Hematopoietic multipotent progenitor cell treated with erythropoietin and hydrocortisone succinate and interleukin-3 and kit ligand, for 15 days (in vitro differentiated cells): ENCODE results near the gene OR4F6.
A peak's percentile ranks its signal among the peaks of the same experiment; 100 is the strongest.
"Not testable (repeated sequence)": the region's sequence is repeated elsewhere in the genome, so short reads cannot be mapped to it uniquely, and the experiment has no call there.

Experiments used
- DNase-seq: peaks from one replicate; pipeline ENCODE4 v3.0.0-alpha.2; 2015; ENCODE audit warnings: low spot score

The OR4F6 gene

GRCh38 chr15:101803209-101803608, at the start of gene OR4F6:
Gene OR4F6, plus strand, starts transcription at chr15:101803509. Its CDS starts 2,211 bp downstream, at chr15:101805720.
- DNase-seq: no peak

DNA sequence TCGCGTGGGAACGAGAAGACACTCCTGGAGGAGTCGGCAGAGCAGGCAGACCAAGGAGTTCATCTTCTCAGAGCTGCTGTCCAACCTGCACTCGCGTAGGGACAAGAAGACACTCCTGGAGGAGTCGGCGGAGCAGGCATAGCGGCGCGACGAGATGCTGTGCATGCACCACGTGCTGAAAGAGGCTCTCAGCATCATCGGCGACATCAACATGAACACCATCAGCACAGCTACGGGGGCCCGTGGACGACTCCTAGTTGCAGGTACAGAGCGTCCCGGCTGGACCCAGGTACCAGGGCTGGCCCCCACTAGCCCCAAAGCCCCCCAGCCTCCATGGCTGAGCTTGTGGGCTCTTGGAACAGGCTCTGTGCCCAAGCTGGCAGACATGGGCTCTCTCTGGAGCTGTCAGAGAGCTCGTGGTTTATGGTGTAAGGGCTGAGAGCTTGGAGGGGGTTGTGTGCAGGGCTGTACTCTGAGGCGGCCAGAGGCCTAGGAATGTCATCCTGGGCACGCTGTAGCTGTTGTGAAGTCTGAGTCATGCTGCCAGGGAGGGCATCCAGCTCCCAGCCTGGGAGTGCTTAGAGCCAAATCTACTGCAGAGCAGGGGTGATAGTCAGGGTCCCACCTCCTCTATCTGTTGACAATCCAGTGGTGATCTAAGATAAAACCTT, 38.5 kb upstream of the OR4F6 start:
- not testable (repeated sequence) for DNase-seq

DNA sequence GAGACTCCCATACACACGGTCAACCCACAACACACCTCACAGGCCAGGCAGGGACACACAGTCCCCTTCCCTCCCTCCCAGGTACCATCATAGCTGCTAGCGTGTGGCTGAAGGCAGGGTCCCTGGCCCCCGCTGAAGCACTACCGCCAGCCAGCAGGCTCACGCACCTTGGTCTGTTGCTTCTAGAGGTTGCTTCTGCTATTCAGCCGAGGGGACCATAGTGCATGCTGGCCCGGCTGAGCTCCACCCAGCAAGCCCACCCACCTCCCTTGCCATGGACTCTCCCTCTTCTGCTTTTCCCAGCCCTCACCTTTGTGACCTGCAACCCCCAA, 38.0 kb upstream of the OR4F6 start:
- DNase-seq: not testable (repeated sequence)

GRCh38 chr15:101765772-101766456, 37.4 kb upstream of the OR4F6 start:
- DNase-seq: no peak

DNA sequence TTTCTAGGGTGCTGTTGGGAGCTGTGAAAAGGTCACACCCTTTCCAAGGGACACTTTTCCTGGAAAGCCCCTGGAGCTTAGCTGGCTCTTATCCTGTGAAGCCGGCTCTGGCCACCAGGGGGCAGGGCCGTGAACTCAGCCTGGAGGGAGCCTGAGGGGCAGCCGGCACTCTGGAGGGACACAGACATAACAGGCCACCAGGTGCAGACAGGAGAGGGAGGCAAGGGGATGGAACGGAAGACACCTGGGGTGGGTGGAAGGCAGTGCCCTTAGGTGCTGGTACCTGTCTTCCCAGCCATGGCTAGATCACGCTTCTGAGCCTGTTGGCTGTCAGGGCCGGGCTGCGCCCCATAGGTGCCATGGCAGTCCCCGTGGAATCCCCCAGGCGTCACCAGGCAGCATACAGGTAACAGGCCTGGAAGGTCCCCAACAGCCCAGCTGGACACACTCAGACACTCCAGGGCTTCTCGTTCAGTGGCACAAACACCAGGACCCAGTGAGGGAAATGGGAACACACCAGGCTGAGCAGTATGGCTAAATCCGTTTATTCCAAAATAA, 36.1 kb upstream of the OR4F6 start:
- DNase-seq: not testable (repeated sequence)

GRCh38 chr15:101772921-101773320, 30.4 kb upstream of the OR4F6 start:
- DNase-seq: no peak

- DNase-seq: peak; percentile 6
Observed at GRCh38 chr15:101773496-101774100, 29.7 kb upstream of the OR4F6 start.

DNA sequence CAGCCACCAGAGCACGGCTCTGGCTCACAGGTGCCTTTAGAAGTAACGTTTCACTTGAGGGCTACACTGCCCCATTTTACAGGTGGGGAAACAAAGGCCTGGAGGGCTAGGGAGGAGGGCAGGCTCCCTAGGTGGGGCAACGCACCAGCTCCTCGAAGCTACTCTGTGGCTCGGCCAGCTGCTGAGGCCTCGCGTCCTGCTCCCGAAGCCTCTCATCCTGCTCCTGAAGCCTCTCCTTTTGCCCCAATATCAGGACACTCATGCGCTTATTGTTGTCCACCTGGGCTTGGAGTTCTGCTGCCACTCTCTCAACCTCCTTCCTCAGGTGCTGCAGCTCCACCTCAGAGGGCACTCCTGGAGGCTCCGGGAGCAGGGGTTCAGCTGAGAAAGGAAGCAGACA, 28.2 kb upstream of the OR4F6 start:
- no peak for DNase-seq

DNA sequence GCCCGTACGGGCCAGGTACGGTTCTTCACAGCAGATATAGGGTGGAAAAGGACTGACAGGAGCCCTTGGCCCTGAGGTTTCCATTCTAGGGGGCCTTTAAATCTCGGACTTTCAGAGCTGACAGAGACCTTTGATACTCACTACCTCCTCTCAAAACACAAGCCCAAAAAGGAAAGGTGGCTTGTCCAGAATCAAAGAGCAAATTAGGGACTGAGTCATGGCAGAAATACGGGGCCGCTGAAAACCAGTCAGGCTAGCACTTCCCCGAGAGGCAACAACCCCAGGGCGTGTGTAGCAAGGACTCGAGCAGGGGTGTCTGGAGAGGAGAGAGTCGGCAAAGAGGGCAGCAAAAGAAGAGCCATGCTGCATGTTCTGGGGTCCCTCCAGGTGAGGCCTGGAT, 24.7 kb upstream of the OR4F6 start:
- not testable (repeated sequence) for DNase-seq

GRCh38 chr15:101780225-101780624, 23.1 kb upstream of the OR4F6 start:
- not testable (repeated sequence) for DNase-seq

- DNase-seq: no peak
Observed at GRCh38 chr15:101781928-101782327, 21.4 kb upstream of the OR4F6 start.

DNA sequence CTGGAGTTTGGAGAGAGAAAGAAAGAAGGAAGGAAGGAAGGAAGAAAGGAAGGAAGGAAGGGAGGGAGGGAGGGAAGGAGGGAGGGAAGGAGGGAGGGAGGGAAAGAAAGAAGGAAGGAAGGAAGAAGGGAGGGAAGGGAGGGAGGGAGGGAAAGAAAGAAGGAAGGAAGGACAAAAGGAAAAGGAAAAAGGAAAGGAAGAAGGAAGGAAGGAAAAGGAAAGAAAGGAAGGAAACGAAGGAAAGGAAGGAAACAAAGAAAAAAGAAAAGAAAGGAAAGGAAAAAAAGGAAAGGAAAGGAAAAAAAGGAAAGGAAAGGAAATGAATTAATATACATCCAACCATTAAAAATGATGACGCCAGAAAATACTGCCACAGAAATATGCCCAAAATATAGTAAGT, 18.7 kb upstream of the OR4F6 start:
- no peak for DNase-seq

DNA sequence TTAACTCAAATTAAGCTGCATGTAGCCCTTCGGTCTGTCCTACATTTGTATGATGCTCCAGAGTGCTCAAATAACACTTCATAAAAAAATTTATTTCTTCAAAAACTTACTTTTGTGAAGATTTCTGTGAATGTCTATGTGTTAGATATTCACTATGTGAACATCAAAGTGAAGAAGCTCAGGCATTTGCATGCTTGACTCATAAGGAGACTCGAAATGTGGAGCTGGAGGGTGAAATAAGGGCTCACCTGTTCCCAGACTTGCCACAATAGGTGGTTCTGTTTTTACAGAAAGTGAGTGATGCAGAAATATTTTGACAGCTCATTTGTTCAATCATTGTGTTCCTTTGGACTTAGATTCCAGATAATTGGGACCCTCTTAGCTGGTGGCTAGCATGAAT, 16.9 kb upstream of the OR4F6 start:
- DNase-seq: not testable (repeated sequence)

- not testable (repeated sequence) for DNase-seq
Observed at GRCh38 chr15:101788001-101788400, 15.3 kb upstream of the OR4F6 start.

DNA sequence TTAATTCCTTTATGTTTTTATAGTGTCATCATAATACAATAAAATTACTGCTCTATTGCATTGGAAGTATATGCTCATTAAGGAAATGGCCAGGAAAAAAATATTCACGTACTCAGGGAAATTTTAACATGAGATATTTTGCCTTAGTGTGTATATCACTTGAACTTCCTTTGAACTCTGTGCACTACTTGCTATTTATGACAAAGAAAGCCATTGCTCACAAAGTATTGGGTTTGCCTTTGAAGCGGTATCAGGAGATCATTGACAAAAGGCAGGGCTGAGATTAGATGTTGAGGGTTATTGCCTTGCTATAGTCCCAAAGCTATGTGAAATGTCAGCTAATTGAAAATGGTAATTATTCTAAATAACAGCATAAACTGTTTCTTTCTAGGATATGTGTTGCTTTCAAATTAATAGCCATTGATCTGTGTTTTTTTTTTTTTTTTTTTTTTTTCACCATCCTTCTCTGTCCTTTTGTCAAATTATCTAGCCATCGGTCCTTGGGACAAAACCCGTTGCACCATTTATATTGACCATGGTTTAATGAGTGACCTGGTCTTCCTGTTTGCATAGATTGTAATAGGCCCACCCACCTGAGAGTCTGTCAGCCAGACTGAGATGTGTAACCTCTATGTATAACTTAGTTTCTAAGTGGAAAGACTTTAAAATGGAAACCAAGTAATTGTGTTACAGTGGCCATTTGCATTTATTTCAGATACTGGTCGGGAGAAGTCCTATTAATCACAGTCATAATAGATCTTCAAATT, 14.6 kb upstream of the OR4F6 start:
- DNase-seq: not testable (repeated sequence)

DNA sequence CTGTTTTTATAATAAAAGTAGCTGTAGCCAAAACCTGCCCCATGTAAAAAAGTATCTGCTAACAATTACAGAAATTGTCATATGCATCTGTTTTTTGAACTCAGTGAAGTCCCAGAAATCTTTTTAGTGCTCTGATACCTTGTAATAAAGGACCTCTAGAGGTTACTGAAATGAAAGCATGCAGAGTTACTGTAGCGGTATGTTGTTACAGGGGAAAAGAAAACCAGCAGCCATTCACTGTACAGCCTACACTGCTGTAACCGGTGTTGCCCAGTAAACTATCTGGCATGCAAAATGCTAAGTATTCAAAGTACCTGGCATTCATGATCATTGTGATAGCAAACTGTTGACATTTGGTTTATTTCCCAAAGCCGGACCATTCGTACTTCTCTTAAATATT, 12.6 kb upstream of the OR4F6 start:
- DNase-seq: not testable (repeated sequence)

DNA sequence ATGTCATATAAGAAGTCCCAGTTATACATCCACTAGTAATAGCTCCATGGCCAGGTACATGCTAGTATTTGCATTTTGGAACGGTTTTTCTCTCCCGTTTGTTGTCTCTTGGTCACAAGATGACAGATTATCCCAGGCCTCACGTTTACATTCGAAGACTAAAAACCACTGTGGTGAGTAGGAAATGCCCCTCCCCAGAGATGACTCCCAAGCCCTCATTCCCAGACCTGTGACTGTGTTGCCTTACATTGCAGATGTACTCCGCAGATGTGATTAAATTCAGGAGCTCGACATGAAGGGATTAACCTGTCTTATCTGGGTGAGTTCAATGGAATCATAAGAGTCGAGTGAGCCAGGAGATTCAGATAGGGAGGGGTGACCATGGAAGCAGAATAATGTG, 9.3 kb upstream of the OR4F6 start:
- not testable (repeated sequence) for DNase-seq

DNA sequence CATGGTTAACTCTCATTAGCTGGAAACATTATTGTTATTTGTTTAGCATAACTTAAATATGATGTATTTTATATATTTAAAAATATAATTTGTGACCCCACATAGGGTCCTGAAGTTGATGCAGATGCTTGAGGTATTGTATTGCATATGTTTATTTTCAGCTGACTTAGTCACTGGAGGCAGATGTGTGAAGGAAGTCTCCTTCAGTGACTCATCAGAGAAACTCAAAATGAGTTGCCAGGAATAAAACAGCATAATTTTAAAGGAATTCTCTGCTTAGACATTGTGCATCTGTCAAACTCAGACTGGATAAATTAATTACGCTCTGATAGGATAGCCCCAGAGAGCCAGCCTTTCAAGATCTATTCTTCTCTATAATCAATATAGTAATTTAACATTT, 7.9 kb upstream of the OR4F6 start:
- no peak for DNase-seq

DNA sequence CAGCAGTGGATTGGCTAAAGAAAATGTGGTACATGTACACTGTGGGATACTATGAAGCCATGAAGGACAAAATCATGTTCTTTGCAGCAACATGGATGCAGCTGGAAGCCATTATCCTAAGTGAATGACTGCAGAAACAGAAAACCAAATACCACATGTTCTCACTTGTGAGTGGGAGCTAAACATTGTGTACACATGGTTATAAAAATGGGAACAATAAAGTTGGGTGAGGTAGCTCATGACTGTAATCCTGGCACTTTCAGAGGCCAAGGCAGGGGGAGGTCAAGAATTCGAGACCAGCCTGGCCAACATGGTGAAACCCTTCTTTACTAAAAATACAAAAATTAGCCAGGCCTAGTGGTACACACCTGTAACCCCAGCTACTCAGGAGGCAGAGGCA, 3.6 kb upstream of the OR4F6 start:
- no peak for DNase-seq

GRCh38 chr15:101801048-101801447, 2.3 kb upstream of the OR4F6 start:
- no peak for DNase-seq

GRCh38 chr15:101803676-101804075, 367 bp downstream of the OR4F6 start:
- no peak for DNase-seq

DNA sequence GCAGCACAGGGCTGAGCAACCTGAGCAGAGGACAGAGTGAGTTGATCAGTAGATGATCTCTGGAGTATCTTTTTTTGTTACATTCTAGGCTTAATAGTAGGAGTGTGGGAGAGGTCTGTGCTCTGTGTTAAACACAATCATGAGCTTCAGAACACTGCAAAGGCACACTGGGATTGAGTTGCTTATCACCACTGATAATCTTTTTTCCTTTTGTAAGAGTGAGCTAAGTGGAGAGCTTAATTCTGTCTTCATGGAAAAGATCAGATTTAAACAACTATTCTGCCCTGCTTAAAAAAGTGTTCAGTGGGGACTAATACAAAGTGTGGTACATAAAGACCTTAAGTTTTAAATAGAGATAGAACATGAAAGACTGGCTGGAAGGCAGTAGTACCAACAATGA, 1.1 kb downstream of the OR4F6 start:
- DNase-seq: no peak
